HEK293T (cell line): ENCODE measurements around the gene NKX2-1.

Experiments used
- BHLHE40 ChIP-seq: fragments of 450-650 bp; IDR thresholded peaks from 2 replicates; pipeline ENCODE4 v1.6.1; 2016; ENCODE audit warnings: mild to moderate bottlenecking, moderate library complexity, borderline replicate concordance
- ELF4 ChIP-seq: fragments of 450-650 bp; IDR thresholded peaks from 2 replicates; pipeline ENCODE4 v1.6.1; 2017; ENCODE audit warnings: antibody characterized with exemption
- FOXM1 ChIP-seq: fragments of 450-650 bp; IDR thresholded peaks from 2 replicates; pipeline ENCODE4 v1.6.1; 2017; ENCODE audit warnings: mild to moderate bottlenecking, borderline replicate concordance
- HDGF ChIP-seq: fragments of 450-650 bp; IDR thresholded peaks from 2 replicates; pipeline ENCODE4 v1.6.1; 2017; ENCODE audit warnings: antibody characterized with exemption, borderline replicate concordance

- no peak for TF ChIP-seq BHLHE40
- TF ChIP-seq FOXM1, result no peak
- no peak for TF ChIP-seq HDGF
- TF ChIP-seq ELF4, result no peak
These were observed 33.7 kb upstream of the NKX2-1 start for GRCh38 chr14:36553656-36554260.
